ENCODE data around the gene TSPAN9.
A peak's percentile ranks its signal among the peaks of the same experiment; 100 is the strongest.

The TSPAN9 gene

DNA sequence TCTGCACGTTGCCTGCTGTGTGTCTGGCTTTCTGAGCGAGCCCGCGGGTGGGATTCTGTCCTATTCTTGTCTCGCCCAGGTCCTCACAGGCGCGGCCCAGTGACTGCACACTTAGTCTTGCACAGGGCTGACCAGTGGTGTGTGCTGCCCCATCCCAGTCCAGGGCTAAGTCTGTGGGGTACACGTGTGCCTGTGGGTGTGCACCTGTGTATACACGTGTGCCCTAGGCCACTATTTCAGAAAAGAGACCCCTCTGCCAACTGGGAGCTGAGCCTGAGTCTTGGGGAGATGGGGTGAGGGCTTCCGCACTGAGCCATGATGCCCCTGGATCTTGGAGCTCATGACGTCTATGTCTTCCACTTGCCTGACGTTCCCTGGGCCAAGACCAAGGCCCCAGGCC, 228.3 kb downstream of the TSPAN9 start:
- DNase-seq = no peak

DNA sequence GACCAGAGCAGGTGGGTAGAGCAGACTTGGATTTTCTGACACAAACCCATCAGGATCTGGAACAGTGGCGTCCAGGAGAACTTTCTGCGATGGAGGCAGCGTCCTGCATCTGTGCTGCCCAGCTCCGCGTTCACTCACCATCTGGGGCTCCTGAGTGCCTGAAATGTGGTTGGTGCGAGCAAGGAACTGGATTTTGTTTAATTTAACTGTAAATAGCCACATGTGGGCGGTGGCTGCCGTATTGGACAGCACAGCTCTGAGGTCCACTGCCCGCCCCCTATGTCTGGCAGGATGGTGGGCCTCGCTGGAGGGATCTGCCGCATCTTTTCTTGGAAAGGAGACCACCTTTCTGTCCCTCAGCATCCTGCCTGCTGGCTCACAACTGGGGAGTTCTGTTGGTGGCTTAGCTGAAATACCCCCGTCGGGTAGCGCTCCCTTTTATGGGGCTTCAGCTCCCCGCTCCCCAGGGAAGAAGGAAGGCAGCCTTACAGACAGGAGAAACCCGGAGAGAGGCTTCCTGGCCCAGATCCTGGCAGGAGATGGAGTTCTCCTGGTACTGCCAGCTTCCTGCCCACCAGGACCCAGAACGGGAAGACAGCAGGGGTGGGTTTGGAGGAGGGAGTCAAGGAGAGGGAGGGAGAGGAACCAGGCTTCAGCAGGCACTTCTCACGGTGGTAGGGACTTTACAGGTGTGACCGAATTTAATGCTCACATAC, 228.9 kb downstream of the TSPAN9 start:
- DNase-seq = no peak

GRCh38 chr12:3307389-3307788, 230.2 kb downstream of the TSPAN9 start:
- DNase-seq = no peak

DNA sequence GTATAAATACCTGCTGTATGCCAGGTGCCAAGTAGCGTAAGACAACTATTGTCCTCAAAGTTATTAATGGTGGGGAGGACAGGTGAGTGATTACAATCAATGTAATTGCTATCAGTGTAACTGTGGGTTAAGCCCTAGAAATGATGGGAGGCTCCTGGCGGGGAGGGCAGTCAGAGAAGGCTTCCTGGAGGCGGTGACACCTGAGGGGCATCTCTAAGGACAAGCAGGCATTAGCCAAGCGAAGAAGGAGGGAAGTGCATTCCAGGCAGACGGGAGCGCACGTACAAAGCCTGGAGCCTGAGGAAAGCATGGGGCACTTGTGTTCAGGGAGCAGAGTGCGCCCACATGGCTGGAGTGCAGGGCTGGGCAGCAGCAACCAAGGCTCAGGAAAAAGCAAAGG, 230.9 kb downstream of the TSPAN9 start:
- DNase-seq = no peak

DNA sequence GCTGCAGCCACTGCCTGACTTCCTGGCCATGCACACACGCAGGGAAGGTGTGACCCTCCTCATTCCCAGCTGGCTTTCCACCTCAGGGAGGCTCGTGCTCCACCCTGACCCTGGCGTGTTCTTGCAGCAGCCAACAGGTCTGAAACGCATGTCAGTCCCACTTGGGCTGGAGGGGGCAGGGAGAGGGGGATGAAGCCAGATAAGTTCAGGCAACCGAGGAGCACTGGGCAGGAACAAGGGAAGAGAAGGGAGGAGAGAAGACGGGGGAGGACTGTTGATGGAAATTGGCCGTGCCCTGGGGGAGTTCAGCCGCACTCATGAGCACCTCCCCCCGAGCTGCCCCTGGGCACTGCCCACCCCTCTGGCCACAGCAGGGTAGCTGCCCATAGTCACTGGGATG, 231.4 kb downstream of the TSPAN9 start:
- no peak for DNase-seq

- no peak for DNase-seq
These were observed 232.6 kb downstream of the TSPAN9 start for GRCh38 chr12:3309805-3310204.

DNA sequence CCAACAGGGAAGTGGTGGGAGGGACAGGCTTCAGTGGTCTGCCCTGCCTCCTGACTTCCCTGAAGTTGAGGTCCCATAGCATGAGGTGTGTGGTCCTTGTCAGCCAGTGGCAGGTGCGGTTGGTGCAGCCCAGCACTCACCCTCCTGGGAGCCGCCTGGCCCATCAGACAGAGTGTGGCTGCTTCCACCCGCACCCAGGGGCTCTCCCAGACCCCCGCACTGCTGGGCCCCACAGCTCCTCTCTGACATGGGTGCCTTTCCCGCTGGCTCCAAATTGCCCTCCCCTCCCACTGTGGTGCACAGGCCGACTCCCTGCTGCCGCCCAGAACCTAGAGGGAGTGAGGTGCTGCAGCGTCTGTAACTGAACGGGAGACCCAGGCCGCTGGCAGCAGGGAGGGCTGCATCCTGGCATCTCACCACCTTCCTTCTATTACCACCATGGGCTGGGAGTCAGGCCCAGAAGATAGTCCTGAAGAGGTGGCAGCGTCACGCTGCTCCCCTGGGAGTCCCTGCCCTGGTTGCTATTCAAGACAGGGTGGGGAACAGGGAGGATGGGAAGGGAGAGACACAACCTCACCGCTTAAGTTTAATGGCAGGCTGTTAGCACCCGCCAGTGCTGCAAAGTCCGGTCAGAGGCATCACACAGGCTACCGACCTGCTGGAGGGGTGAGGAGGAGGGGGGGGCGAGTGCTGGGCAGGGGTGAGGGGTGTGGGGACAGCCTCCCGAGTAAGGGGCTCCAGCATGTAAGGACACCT, 233.3 kb downstream of the TSPAN9 start:
- DNase-seq = no peak

- DNase-seq = no peak
These were observed 233.8 kb downstream of the TSPAN9 start for GRCh38 chr12:3311027-3311402.

DNA sequence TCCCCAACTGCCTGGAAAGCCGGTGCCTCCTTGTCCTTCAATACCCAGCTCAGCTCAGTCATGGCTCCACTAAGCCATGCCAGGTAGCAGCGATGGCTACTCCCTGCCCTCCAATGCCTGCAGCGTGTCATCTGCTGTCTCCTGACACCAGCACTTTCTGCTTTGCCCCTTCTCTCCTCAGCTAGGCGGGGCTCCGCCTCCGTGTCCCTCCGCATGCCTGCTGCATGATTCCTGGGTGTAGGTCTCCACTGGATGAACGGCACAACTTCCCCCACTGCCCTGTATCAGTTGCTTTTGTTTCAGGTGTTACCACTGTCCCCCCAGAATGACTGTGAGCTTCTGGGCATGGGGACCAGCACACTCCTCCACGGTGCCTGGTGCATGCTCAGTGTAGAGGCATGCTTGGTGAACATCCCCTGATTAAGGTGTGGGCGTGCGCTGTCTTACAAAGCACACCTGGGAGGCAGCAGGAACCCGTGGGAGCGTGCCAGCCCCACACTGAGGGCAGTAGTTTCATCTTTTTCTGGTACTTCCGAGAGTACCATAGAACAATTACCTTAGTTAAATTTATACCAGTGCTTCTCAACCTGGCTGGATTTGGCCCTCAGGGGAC, 234.4 kb downstream of the TSPAN9 start:
- no peak for DNase-seq

- DNase-seq = no peak
These were observed 235.9 kb downstream of the TSPAN9 start for GRCh38 chr12:3313066-3313465.

- peak; percentile 50 for DNase-seq
These were observed 236.8 kb downstream of the TSPAN9 start for GRCh38 chr12:3313675-3314663.

DNA sequence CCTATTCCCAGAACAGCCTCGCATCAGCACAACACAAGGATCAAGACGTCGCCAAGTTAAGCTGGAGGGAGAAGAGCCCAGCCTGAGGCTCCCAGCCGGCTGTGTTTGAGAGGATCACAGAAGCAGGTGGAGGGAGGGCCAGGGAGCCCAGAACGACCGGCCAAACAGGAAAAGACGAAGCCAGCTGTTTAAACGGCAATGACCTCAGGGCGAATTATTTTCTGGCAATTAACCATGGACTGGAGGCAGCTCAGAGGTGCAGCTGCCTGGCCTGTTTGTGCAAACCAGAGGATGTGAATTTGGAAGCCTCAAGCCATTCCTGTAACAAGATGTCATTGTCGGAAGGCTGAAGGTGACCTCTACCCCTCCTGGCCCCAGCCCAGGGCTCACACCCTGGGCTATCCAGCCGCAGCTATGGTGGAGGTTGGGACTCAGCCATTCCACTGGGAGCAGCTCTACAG, 238.1 kb downstream of the TSPAN9 start:
- no peak for DNase-seq

- DNase-seq = no peak
These were observed 239.7 kb downstream of the TSPAN9 start for GRCh38 chr12:3316776-3317480.

DNA sequence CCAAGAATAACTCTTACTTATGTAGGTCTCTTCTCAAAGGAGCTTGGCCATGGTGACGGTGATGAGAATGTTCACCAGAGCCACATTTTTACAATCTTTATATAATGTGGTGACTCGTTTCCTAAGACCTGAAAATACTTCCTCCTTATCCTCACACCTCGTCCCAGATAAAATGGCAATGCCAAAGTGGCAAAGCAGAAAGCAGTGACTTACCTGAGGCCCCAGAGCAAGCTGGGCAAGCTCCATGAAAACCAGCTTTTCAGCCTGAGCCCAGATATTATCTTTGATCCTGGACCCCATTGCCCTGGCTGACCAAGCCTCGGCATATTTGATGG, 240.3 kb downstream of the TSPAN9 start:
- no peak for DNase-seq

- DNase-seq = no peak
These were observed 240.8 kb downstream of the TSPAN9 start for GRCh38 chr12:3317841-3318501.

GRCh38 chr12:3319723-3320492, 242.7 kb downstream of the TSPAN9 start:
- no peak for DNase-seq

- DNase-seq = no peak
These were observed 243.8 kb downstream of the TSPAN9 start for GRCh38 chr12:3320881-3321509.

DNA sequence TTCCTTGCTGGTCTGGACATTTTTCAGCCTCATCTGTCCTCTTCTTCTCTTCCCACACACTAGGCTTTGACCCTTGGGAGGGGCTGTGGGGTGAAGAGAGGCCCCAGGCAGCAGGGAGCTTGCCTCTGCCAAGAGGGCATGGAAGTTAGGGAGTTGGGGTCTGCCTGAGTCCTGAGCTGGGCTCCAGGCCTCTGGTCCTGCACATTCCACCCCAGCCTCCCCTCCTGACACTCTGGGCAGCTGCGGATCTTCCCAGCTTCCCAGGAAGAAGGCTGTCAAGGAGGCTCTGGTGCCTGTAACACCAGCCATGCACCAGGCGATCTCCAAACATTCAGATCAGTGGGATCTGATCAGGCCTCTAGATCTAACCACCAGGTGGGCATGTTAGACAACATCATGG, 244.7 kb downstream of the TSPAN9 start:
- DNase-seq = no peak

- DNase-seq = no peak
These were observed 246.0 kb downstream of the TSPAN9 start for GRCh38 chr12:3323002-3323685.

GRCh38 chr12:3325736-3326135, 248.6 kb downstream of the TSPAN9 start:
- no peak for DNase-seq
